A549 treated with dexamethasone at 1 μM for 4 hours (cell line): Measurements from ENCODE around the gene TACO1. TPM values are rescaled to one million over a fixed set of nuclear protein-coding genes. Genes with fewer than 3 reads are reported as not detected.

Experiments
- total RNA-seq: library from RNA; stranded (reverse); fragments of 200-300 nt; extraction: Qiagen RNA extraction; gene quantifications from 5 replicates; pipeline ENCODE4 v1.2.3, GENCODE V29; 2022

The TACO1 gene
- 55.6 to 57.7 TPM (median 56.5 TPM) in 5 replicates for total RNA-seq

DNA sequence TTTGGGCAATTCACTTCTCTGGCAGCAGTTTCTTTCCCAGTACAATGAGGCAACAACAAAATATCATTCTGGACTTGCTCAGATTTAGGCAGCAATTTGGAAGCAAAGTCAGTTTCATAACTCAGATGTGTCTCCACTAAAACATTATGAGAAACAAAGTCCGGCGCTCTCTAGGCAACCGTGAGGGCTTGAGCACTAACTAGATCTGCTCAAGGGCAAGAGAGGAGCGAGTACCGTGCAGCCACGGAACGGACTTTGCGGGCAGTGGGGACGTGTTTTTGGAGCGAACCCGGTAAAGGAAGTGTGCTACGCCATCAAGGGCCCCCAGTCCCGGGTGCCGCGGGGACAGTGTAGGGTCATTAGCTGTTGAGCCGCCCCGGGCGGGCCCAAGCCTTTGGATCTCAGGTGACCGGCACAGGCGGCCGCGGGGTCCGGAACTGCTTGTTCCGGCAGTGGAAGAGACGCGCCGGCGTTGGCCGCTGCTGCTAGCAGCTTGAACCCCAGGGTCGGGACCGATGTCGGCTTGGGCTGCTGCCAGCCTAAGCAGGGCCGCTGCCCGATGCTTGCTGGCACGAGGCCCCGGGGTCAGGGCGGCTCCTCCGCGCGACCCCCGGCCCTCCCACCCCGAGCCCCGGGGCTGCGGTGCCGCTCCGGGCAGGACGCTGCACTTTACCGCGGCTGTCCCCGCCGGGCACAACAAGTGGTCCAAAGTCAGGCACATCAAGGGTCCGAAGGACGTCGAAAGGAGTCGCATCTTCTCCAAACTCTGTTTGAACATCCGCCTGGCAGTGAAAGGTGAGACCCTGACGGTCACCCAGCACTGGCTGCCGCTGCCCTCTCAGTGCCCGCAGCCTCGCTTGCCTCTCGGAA is at the start of gene TACO1:
Gene TACO1 (plus strand): TSS at position 327 of the 870 bp plus-strand sequence. CDS start 189 bp downstream, at position 516.

DNA sequence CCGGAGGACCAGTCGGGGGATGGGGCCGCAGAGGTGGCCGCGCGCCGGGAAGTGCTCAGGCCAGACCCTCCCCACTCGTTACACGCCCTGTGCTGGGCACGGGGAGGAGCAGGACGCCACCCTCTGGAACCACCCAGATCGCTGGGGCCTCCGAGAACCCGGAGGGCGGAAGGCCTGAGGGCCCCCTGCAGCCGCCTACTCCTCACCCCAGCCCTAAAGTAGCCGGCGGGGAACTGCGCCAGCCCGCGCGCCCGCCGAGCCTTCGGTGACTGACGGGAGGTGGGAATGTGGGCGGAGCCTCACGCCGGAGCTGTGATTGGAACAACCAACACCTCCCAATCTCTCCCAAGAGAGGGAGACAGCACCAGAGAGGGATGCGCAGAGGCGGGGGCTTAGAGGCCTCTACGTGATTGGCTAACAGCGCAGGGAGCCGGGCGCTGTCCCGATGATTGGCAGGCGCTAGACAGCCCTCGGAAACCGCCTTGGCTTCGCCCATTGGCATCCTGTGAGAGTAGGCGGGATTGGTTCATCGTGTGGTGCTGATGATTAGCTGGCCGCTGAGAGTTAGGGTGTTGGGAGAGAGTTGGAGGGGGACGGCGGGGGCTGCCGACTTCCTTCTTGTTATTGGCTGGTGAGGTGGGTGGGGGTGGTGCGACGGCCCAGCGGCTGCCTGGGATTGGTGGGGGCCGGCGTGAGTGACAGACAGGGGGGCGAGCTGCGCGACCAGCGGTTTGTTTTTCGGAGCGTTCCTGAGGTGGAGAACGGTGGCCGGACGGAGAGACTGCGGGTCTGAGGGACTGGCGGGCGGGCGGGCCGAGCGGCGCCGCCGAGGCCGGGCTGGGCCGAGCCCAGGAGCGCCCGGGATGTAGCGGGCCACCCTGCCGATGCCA is 21.2 kb downstream of the TACO1 start, which contains the start of gene MAP3K3:
Gene MAP3K3 (plus strand): TSS at position 734 of the 890 bp plus-strand sequence. CDS start 343 bp downstream, outside the sequence.

Other genes with a start within 250 kb of the TACO1 start
- gene CYB561, start 154.6 kb upstream of the TACO1 start, total RNA-seq = 28.9 to 36.6 TPM (median 35.7 TPM) in 5 replicates
- 1.5 to 4.5 TPM (median 3.4 TPM) in 5 replicates for gene ACE, start 123.8 kb upstream of the TACO1 start, total RNA-seq
- 0.02 to 0.06 TPM (median 0.05 TPM) in 3 of 5 replicates, not detected in the others for gene KCNH6, start 77.5 kb upstream of the TACO1 start, total RNA-seq
- 42.0 to 67.7 TPM (median 62.1 TPM) in 5 replicates for gene DCAF7, start 50.4 kb upstream of the TACO1 start, total RNA-seq
- gene MAP3K3, start 21.5 kb downstream of the TACO1 start, total RNA-seq = 13.5 to 20.5 TPM (median 18.4 TPM) in 5 replicates
- 8.1 to 11.2 TPM (median 8.9 TPM) in 5 replicates for gene LIMD2, start 99.2 kb downstream of the TACO1 start, total RNA-seq
- 23.1 to 28.9 TPM (median 26.1 TPM) in 5 replicates for gene STRADA, start 140.9 kb downstream of the TACO1 start, total RNA-seq
- gene CCDC47, start 172.7 kb downstream of the TACO1 start, total RNA-seq = 104 to 121 TPM (median 118 TPM) in 5 replicates
- 102 to 113 TPM (median 102 TPM) in 5 replicates for gene DDX42, start 173.3 kb downstream of the TACO1 start, total RNA-seq
- gene PSMC5, start 226.5 kb downstream of the TACO1 start, total RNA-seq = 214 to 244 TPM (median 222 TPM) in 5 replicates
- 53.1 to 56.9 TPM (median 53.4 TPM) in 5 replicates for gene FTSJ3, start 226.8 kb downstream of the TACO1 start, total RNA-seq
- gene SMARCD2, start 241.8 kb downstream of the TACO1 start, total RNA-seq = 51.3 to 65.9 TPM (median 61.6 TPM) in 5 replicates